Subcutaneous abdominal adipose tissue (tissue), 5 donors: ENCODE measurements around the gene DIAPH3.
"Not testable (repeated sequence)": the region's sequence is repeated elsewhere in the genome, so short reads cannot be mapped to it uniquely, and the experiment has no call there.

Source experiments
- H3K27ac ChIP-seq: one replicate; pipeline ENCODE4 v1.7.0; 2013; ENCODE audit warnings: low read depth, mild to moderate bottlenecking, inconsistent platforms, low read length, moderate library complexity
- H3K27me3 ChIP-seq, 5 donors: one replicate each; pipeline ENCODE4 v1.7.0; 2013; ENCODE audit warnings: low read length in 5 of 5, inconsistent platforms in 1 of 5; ENCODE audit not compliant: control insufficient read depth in 5 of 5, insufficient read depth in 4 of 5
- H3K36me3 ChIP-seq, 5 donors: one replicate each; pipeline ENCODE4 v1.7.0; 2013; ENCODE audit warnings: low read length in 5 of 5; ENCODE audit not compliant: control insufficient read depth in 5 of 5, insufficient read depth in 5 of 5
- H3K4me1 ChIP-seq, 5 donors: one replicate each; pipeline ENCODE4 v1.7.0; 2013; ENCODE audit warnings: low read length in 5 of 5, mild to moderate bottlenecking in 3 of 5, moderate library complexity in 1 of 5; ENCODE audit not compliant: control insufficient read depth in 5 of 5, insufficient read depth in 5 of 5
- H3K4me3 ChIP-seq, 5 donors: one replicate each; pipeline ENCODE4 v1.7.0; 2013; ENCODE audit warnings: low read length in 5 of 5, low read depth in 1 of 5
- H3K9ac ChIP-seq, 5 donors: one replicate each; pipeline ENCODE4 v1.7.0; 2013; ENCODE audit warnings: low read length in 5 of 5, mild to moderate bottlenecking in 4 of 5, moderate library complexity in 3 of 5
- H3K9me3 ChIP-seq, 5 donors: one replicate each; pipeline ENCODE4 v1.7.0; 2013; ENCODE audit warnings: low read length in 5 of 5; ENCODE audit not compliant: control insufficient read depth in 5 of 5
- donor health status: healthy.
- donor health status: healthy.
- donor health status: healthy.
- donor health status: healthy.
- donor health status: healthy.

The DIAPH3 gene

GRCh38 chr13:60075850-60076249, 87.9 kb downstream of the DIAPH3 start:
- no peak overlapping the region for H3K27ac ChIP-seq
- H3K27me3 ChIP-seq: no peaks in the 10 kb centered on the region
- H3K9ac ChIP-seq: no peak overlapping the region
- no peaks in the 10 kb centered on the region for H3K36me3 ChIP-seq
- no peak overlapping the region for H3K4me3 ChIP-seq
- no peaks in the 10 kb centered on the region for H3K9me3 ChIP-seq
- no peaks in the 10 kb centered on the region for H3K4me1 ChIP-seq

DNA sequence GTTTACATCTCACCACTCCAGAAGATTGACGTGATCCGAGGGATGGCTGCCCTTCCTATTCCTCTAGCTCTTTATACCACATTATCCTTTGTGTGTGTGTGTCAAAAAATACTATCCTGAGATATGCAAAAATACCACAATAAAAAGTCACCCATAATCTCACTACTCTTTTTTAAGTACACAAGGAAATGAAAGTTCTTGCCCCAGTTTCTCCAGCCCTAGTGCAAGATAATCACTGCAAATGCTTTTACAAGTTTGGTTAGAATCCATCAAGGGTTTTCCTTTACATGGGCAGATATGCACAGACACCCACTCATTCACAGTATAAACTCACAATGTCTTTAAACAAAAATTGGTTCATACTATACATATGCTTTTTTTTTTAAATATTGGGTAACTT, 89.3 kb downstream of the DIAPH3 start:
- Histone ChIP-seq H3K4me3 (no peak overlapping the region), H3K36me3 (no peaks in the 10 kb centered on the region), H3K4me1 (no peaks in the 10 kb centered on the region), H3K27me3 (no peaks in the 10 kb centered on the region), H3K9ac (no peak overlapping the region), H3K27ac (no peak overlapping the region), H3K9me3 (no peaks in the 10 kb centered on the region)

DNA sequence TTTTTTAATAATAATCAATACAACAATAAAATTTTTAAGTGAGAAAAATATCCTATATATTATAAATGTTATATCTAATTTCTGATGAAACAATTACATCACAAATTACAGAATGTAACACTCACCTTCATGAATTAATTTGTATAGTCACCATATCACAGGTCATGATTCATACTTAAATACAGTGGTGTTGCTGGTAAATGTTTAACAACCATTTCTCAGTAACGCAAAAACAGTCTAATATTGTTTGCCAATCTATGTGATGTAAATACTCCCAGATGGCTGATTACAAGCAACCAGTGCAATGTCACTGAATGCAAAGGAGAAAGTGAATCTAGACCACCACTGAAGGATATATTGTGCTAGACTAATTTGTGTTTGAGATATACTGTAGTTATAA, 97.5 kb downstream of the DIAPH3 start:
- H3K9ac ChIP-seq: no peak overlapping the region
- no peak overlapping the region for H3K4me3 ChIP-seq
- H3K9me3 ChIP-seq: no peaks in the 10 kb centered on the region
- no peaks in the 10 kb centered on the region for H3K36me3 ChIP-seq
- H3K4me1 ChIP-seq: no peaks in the 10 kb centered on the region
- H3K27ac ChIP-seq: no peak overlapping the region
- no peaks in the 10 kb centered on the region for H3K27me3 ChIP-seq

DNA sequence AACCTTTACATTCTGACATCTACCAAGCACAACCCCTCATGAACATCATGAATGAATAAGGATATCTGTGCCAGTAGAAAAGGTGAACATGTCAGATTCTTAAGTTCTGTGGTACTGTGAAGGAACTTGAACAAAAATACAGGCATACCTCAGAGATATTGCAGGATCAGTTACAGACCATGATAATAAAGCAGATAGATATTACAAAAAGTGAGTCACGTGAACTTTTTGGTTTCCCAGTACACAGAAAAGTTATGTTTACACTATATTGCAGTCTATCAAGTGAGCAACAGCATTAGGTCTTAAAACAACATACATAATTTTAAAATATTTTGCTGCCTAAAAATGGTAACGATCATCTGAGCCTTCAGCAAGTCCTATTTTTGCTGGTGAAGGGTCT, 101.2 kb downstream of the DIAPH3 start:
- Histone ChIP-seq H3K36me3 (no peaks in the 10 kb centered on the region), H3K9ac (no peak overlapping the region), H3K4me1 (no peaks in the 10 kb centered on the region)

DNA sequence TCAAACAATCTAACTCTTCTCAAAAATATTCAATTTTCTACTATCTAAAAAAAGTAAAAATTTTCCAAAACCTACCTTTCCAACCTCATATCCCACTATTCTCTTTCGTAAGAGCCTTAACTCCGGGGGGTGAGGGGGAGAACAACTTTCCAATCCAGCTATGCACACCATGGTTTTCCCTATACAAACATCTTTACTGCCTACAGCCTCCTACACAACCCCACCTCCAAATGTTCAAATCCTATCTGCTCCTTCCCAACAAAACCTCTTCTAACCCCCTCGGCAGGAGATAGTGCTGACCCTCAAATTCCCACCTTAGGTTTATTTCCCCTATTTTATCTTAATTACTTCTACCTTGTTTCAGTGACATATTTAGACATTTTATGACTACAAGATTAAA, 102.0 kb downstream of the DIAPH3 start:
- Histone ChIP-seq H3K27me3 (no peaks in the 10 kb centered on the region), H3K9ac (no peak overlapping the region), H3K36me3 (no peaks in the 10 kb centered on the region), H3K9me3 (no peaks in the 10 kb centered on the region), H3K27ac (no peak overlapping the region), H3K4me3 (no peak overlapping the region), H3K4me1 (no peaks in the 10 kb centered on the region)

More for the DNA sequence above, 101.2 kb downstream of the DIAPH3 start:
- Histone ChIP-seq H3K27me3 (no peaks in the 10 kb centered on the region), H3K9me3 (no peaks in the 10 kb centered on the region), H3K4me3 (no peak overlapping the region), H3K27ac (no peak overlapping the region)

DNA sequence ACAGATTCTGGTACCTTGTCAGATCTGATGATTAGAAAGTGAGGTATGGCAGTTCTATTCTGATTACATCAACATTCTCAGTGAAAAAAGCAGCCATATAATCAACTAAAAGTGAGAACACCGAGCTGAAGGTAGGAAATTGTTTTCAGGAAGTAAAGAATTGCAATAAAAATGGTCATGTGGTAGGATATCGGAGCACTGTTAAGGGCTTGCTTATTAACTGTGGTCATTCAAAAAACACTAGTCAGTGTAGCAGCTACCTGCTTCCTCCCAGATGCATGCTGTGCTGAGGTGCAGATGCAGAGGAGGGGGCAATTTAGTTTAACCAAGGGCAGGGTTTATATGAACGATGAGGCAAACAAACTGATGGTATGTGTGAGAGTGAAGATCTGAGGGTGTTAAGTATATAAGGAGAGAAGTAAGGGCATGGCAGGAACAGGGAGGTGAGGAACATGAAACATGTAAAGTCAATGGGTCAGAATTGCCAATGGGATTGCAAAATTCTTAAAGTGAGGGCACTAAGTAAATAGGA, 111.9 kb downstream of the DIAPH3 start:
- Histone ChIP-seq H3K4me1 (no peaks in the 10 kb centered on the region), H3K9me3 (no peaks in the 10 kb centered on the region), H3K27me3 (no peaks in the 10 kb centered on the region), H3K36me3 (no peaks in the 10 kb centered on the region), H3K4me3 (no peak overlapping the region), H3K27ac (no peak overlapping the region), H3K9ac (no peak overlapping the region)

DNA sequence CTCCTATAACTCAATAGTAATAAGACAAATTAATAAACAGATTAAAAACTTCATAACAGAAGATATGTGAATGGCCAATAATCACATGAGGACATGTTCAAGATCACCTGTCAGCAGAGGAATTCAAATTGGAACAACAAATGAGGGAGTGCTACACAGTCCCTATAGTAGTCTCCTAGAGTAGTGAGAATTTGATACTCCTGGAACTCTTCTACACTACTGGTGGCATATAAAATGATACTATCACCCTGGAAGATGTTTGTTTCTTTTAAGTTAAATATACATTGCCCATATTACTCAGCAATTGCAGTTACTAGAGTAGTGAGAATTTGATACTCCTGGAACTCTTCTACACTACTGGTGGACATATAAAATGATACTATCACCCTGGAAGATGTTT, 115.4 kb downstream of the DIAPH3 start:
- not testable (repeated sequence) for H3K27ac ChIP-seq, H3K27me3 ChIP-seq, H3K4me1 ChIP-seq, H3K36me3 ChIP-seq, H3K9me3 ChIP-seq, H3K9ac ChIP-seq, H3K4me3 ChIP-seq

GRCh38 chr13:60047918-60048317, 115.8 kb downstream of the DIAPH3 start:
- Histone ChIP-seq H3K9me3 (no peaks in the 10 kb centered on the region), H3K4me3 (no peak overlapping the region), H3K27ac (no peak overlapping the region), H3K27me3 (no peaks in the 10 kb centered on the region), H3K4me1 (no peaks in the 10 kb centered on the region), H3K9ac (no peak overlapping the region), H3K36me3 (no peaks in the 10 kb centered on the region)

DNA sequence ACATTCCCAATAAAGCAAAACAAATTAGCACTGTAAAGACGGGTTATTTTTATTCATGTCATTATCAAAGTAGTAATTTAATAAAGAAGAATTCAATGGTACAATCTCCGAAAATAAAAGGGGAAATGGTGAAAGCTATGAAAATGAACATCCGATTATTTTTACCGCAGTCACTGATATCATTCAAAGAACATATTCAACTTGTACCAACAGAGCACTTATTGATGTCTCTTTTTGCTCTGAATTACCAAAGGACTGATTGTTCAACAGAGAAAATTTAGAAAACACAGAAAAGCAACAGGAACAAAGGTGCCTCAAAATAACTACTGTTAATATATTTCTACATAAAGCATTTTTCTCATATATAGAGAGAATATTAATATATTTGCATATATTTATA, 119.4 kb downstream of the DIAPH3 start:
- Histone ChIP-seq H3K9me3 (no peaks in the 10 kb centered on the region), H3K27ac (no peak overlapping the region), H3K4me1 (no peaks in the 10 kb centered on the region), H3K9ac (no peak overlapping the region), H3K4me3 (no peak overlapping the region), H3K27me3 (no peaks in the 10 kb centered on the region), H3K36me3 (no peaks in the 10 kb centered on the region)

DNA sequence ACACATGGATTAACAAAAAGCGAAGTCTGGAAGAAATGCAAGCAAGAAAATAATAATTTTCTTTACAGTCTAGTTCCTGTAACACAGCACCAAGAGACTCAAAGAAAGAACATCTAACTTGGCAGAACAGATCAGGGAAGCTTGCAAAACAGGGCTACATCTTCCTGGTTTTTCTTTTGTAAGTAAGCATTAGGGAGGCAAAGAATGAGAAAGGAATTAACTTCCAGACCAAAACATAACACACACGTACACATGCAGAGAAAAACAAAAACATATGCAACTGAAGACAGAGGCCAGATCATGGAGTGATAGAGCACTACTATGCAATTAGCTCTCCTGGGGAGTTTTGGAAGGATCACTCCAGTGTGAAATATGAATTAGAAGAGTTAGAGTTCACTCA, 120.5 kb downstream of the DIAPH3 start:
- Histone ChIP-seq H3K4me3 (no peak overlapping the region), H3K9me3 (no peaks in the 10 kb centered on the region), H3K36me3 (no peaks in the 10 kb centered on the region), H3K27ac (no peak overlapping the region), H3K27me3 (no peaks in the 10 kb centered on the region), H3K9ac (no peak overlapping the region), H3K4me1 (no peaks in the 10 kb centered on the region)

- not testable (repeated sequence) for H3K4me3 ChIP-seq, H3K9ac ChIP-seq, H3K4me1 ChIP-seq, H3K27ac ChIP-seq, H3K36me3 ChIP-seq, H3K27me3 ChIP-seq, H3K9me3 ChIP-seq
Observed at GRCh38 chr13:60040668-60041067, 123.1 kb downstream of the DIAPH3 start.
